ENCODE data around the gene CDX1.
A peak's percentile ranks its signal among the peaks of the same experiment; 100 is the strongest.

CDX1 gene

GRCh38 chr5:150131978-150132694 is 34.4 kb upstream of the CDX1 start:
- peak; percentile 73 for DNase-seq (ENCODE audit: low spot score)

GRCh38 chr5:150132740-150133139 is 33.8 kb upstream of the CDX1 start:
- DNase-seq (ENCODE audit: low spot score): no peak

GRCh38 chr5:150133581-150134197 is 32.9 kb upstream of the CDX1 start:
- no peak for DNase-seq (ENCODE audit: low spot score)

DNA sequence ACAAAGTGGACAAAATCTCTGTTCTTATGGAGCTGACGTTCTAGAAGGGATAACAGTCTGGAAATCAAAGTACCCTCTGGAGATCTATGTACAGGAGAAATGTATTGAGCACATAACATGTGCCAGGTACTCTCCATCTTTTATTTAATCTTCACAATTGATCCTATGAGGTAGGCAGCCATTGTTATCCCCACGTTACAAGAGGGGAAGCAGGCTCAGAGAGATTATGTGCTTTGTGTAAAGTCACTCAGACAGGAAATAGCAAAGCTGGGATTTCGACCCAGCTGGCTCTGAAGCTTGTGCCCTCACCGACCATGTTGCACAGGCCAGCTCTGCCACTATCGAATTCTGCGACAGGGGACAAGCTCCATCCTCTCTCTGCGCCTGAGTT is 32.4 kb upstream of the CDX1 start:
- DNase-seq (ENCODE audit: low spot score): no peak

- DNase-seq (ENCODE audit: low spot score): no peak
Observed at GRCh38 chr5:150135557-150136304, 30.8 kb upstream of the CDX1 start.

DNA sequence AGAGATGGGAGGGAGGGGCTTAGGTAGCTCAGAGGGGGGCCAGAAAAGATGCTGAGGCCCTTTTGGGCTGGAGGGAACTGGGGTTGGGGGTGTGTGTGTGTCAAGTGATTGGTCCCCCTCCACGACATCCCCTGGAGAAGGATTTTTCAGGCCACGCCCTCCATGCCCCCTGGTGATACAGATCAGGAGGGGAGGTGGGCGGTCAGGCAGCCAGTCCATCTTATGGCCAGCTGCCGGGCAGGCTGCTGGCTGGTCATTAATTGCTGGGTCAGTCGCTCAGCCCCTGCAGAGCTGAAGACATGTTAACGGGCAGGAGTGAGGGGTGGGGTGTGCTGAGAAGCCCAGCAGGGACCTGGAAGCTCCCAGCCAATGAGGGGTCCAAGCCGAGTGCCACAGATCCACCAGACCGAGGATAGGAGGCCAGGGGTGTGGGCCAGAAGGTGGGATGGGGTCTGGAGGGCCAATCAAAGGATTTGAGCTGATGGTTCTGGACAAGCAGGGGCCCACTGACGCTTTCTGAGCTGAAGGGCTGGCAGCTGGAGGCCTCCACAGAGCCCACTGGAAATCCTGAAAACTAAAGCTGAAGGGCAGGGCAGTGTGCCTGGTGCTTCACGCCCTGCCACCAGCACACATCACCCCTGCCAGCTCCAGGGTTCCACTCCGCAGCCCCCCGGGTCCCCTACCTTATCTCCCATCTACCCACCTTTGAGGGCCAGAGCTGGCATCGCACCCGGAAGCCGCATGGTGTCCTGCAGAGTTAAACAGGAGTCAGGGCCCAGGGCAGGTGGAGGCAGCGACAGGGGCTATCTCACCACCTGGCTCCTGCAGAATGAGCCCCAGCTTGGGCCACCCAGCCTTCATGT is 30.0 kb upstream of the CDX1 start:
- DNase-seq (ENCODE audit: low spot score): no peak

GRCh38 chr5:150137168-150137957 is 29.2 kb upstream of the CDX1 start:
- DNase-seq (ENCODE audit: low spot score): no peak

- no peak for DNase-seq (ENCODE audit: low spot score)
Observed at GRCh38 chr5:150137997-150138396, 28.6 kb upstream of the CDX1 start.

DNA sequence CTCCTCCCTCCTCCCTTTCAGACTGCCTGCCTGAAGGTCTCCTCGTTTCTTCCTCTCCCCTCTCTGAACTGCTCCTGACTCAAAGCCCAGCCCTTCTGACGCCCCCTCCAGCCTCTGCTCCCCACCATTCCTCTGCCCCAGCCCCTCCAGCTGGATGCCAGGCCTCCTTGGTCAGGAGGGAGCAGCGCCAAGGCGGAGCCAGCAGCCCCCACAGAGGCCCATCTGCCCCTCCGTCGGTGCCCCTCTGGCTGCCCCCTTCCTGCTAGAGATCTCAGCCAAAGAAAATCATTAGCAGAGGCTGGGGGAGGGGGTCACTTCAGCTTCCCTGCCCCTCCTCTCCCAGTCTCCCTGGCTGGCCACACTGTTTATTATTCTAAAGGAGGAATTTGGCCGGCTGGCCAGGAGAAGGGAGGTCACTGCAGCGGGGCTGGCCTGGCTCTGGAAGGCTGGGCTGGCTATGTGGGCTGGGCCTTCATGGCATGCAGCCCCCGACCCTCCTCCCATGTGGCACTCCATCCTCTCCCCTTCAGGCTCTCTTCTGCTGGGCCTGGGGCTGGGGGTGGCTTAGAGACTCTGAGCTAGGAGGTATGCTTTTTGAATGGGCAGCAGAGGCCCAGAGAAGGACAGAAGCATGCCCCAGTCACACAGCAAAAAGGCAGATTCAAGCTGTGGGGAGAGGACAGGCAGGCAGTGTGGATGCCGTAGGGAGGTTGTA is 27.9 kb upstream of the CDX1 start:
- peak; percentile 80 for DNase-seq (ENCODE audit: low spot score)

DNA sequence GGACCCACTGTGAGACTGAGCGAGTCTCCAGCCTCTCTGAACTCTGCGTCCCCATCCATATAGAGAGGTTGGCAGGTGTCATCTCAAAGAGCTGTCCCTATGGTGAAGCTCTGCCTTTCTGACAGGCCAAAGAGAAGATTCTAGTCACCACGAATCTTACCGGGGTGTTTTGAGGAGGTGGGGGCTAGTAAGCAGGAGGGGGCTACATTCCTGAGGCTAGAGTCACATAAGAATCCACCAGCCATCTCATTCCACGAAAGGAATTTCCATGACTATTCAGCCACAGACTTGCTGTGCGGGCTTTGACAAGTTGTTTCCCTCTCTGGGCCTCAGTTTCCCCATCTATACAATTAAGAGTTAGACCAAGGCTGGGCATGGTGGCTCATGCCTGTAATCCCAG is 27.2 kb upstream of the CDX1 start:
- DNase-seq (ENCODE audit: low spot score): peak; percentile 52

GRCh38 chr5:150140830-150141229 is 25.7 kb upstream of the CDX1 start:
- DNase-seq (ENCODE audit: low spot score): no peak

GRCh38 chr5:150141544-150142184 is 24.9 kb upstream of the CDX1 start:
- DNase-seq (ENCODE audit: low spot score): peak; percentile 72

DNA sequence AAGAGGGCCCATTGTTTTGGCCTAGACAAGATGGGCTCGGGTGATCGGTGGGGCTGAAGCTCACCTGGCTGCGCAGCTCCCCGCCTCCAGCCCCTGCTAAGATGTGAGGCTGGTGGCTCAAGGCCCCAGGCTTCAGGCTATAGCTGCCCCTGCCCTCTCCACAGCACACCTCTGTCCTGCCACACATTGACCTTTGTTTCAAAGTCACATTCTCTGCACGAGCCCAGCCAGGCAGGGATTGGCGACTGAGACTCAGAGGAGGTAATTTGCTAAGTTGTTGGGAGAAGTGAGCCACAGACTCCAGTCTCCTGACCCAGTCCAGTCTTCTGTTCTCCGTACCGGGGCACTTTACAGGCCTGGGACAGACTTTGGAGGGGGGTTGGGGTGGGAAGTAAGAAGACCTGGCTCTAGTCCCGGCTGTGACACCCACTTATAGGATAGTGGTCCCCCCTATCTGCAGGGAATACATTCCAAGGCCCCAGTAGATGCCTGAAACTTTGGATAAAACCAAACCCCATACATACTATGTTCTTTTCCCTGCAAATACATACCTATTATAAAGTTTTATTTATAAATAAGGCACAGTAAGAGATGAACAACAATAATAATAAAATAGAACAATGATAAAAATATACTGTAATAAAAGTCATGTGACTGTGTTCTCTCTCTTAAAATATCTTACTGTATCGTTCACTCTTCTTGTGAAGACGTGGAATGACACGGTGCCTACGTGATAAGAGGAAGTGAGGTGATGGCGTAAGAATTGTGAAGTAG is 24.2 kb upstream of the CDX1 start:
- DNase-seq (ENCODE audit: low spot score): no peak

DNA sequence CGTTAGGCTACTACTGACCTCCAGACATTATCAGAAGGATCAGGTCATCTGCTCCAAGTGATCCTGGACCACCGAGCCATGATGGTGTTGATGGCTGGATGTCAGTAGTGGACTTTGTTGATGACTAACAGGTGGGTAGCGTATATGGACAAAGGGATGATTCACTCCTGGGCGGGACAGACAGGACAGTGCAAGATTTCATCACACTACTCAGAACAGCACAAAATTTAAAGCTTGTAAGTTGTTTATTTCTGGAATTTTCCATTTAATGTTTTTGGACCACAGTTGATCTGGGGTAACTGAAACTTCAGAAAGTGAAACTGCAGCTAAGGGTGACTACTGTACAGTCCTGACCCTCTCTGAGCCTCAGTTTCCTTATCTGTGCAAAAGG is 23.6 kb upstream of the CDX1 start:
- DNase-seq (ENCODE audit: low spot score): peak; percentile 70

DNA sequence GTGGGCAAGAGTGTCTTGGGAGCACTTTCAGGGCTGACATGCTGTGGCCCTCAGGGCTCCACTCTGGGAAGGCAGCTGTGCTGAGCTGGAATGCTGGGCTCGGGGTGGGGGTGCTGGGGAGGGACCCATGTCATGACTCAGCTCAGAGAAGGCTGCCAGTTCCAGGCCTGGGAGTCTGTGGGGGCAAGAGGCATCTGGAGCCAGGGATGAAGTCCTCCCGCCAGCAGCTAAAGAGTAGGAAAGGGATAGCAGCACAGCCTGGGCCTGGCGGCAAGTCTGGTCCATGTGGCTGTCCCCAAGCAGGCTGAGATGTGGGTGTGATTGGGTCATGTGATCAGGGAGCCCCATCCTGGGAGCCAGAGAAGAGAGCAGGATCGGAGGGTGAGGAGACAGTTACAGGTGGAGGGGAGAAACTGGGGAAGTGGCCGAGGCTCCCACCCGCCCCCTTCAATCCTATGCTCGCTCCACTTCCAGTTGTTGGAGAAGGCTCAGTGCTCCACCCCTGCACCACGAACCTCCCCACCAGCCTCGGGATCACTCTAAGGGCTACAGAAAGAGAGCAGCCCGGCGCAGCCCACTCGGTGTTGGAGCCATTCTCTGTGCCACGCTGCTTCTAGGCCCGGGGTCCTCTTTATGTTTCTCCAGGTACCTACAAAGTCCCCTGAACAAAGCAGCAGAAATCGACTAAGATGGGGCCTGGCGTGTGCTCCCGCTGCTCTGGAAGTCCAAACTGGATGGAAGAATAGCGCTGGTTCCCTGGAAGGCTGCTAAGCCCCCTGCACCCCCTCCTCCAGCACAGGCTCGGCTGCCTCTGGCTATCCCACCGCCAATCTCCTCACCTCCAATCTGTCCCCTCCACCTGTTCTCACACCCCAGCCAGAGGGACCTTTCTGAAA is 23.0 kb upstream of the CDX1 start:
- peak; percentile 89 for DNase-seq (ENCODE audit: low spot score)

DNA sequence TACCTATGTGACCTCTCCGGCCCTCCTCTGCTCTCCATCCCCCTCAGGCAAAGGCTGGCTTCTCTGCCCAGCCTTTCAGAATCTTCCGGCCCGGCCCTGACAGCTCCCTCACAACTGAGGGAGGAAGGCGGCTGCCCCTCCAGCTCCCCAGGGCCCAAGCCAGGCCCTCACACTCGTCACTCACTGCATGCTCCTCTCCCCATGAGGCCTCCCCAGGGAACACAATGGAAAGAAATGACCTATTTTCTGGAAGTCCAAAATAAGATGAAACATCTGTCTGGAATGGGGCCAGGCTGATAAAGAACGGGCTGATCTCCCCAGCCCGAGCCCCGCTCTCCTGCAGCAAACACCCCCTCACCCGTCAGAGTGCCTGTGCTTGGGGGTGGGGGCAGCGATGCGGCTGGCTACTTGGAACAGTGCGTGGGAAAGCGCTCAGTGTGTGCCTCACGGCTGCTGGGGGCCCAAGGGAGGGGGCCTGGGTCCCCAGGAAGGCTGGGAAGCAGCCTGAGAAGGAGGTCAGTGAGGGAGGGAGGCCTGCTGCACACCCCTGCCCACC is 22.3 kb upstream of the CDX1 start:
- no peak for DNase-seq (ENCODE audit: low spot score)

DNA sequence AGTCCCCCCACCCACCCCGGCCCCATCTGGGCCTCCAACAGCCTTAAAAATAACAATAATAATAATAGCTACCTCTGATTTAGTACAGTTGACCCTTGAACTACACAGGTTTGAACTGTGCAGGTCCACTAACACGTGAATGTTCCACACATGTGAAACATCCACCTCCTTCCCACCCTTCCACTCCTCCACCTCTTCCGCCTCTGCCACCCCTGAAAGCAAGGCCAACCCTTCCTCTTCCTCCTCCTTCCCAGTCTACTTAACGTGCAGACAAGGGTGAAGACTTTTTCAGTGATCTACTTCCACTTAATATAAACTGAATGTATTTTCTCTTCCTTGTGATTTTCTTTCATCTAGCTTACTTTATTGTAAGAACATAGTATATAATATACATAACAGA is 21.7 kb upstream of the CDX1 start:
- no peak for DNase-seq (ENCODE audit: low spot score)

- DNase-seq (ENCODE audit: low spot score): no peak
Observed at GRCh38 chr5:150146235-150146634, 20.3 kb upstream of the CDX1 start.
